GM12891 (cell line): ENCODE data around the gene EDARADD.

Source experiments
- POLR2A ChIP-seq: IDR thresholded peaks from 2 replicates; pipeline ENCODE4 v1.6.1; 2011; ENCODE audit warnings: low read depth, low read length, control low read depth
- POLR2AphosphoS5 ChIP-seq: IDR thresholded peaks from 2 replicates; pipeline ENCODE4 v1.6.1; 2011; ENCODE audit warnings: low read depth, low read length, control low read depth
- SPI1 ChIP-seq: IDR thresholded peaks from 2 replicates; pipeline ENCODE4 v1.6.1; 2011; ENCODE audit warnings: low read depth, low read length, control low read depth

- no peak for TF ChIP-seq POLR2AphosphoS5
- TF ChIP-seq POLR2A: no peak
- no peak for TF ChIP-seq SPI1
These were observed 16.1 kb upstream of the EDARADD start for GRCh38 chr1:236377832-236378535.
